Psoas muscle (tissue), 8 donors: ENCODE data around the gene SOD1. TPM values are rescaled to one million over a fixed set of nuclear protein-coding genes. Genes with fewer than 3 reads are reported as not detected.

ENCODE experiments used
- ATAC-seq, 4 donors: fragments of 200-7000 bp; cut with Tn5 transposase; one replicate each; pipeline ENCODE4 v1.9.1; 2020; ENCODE audit warnings: moderate library complexity in 3 of 4, mild to moderate bottlenecking in 2 of 4
- DNase-seq, 2 donors: peaks; one replicate each; pipeline ENCODE4 v3.0.0-alpha.2; 2020
- H3K27ac ChIP-seq: fragments of 200-600 bp; one replicate; pipeline ENCODE4 v1.8.0; 2022
- H3K27me3 ChIP-seq, 3 donors: fragments of 200-600 bp in 1 of 3; one replicate each; pipeline versions ENCODE4 v1.6.1 to v1.8.0; 2013 to 2022; ENCODE audit warnings: low read length in 2 of 3, mild to moderate bottlenecking in 2 of 3, moderate library complexity in 1 of 3; ENCODE audit not compliant: insufficient read depth in 3 of 3
- H3K36me3 ChIP-seq, 2 donors: fragments of 200-600 bp in 1 of 2; one replicate each; pipeline versions ENCODE4 v1.6.1 to v1.8.0; 2013 to 2022; ENCODE audit warnings: low read depth in 1 of 2, mild to moderate bottlenecking in 1 of 2, moderate library complexity in 1 of 2; ENCODE audit not compliant: insufficient read depth in 1 of 2
- H3K4me1 ChIP-seq: fragments of 200-600 bp; one replicate; pipeline ENCODE4 v1.8.0; 2022
- H3K4me3 ChIP-seq: fragments of 200-600 bp; one replicate; pipeline ENCODE4 v1.8.0; 2022; ENCODE audit warnings: mild to moderate bottlenecking
- H3K9me3 ChIP-seq: fragments of 200-600 bp; one replicate; pipeline ENCODE4 v1.8.0; 2022
- CTCF ChIP-seq: fragments of 200-600 bp; IDR thresholded peaks from one replicate; pipeline ENCODE4 v1.8.0; 2022; ENCODE audit warnings: antibody characterized with exemption
- WGBS, 3 donors: extraction: QIAGEN DNeasy Blood & Tissue Kit; methylation state at CpG; one replicate each; pipeline versions ENCODE4 v1.1.6 to v1.1.7; 2013; 5-methylcytosine and 5-hydroxymethylcytosine counted together
- intact Hi-C, 2 donors: fragments of 100-400 bp; cut with DNase I; formaldehyde crosslinking; loops; one replicate each; pipeline versions ENCODE4 v1.11.0 to v1.14.2; 2022
- long read RNA-seq, 2 donors: library from polyadenylated mRNA; unstranded; transcript quantifications; one replicate each; pipeline ENCODE4 v2.0.0, GENCODE V29; 2021
- polyA plus RNA-seq, 3 donors: library from polyadenylated mRNA; stranded (reverse); fragments of 200-250 nt; gene quantifications; one replicate each; pipeline ENCODE4 v1.2.3, GENCODE V29; 2013
- total RNA-seq, 4 donors: library from RNA; stranded (reverse); fragmentation: NEBNext Ultra II Directional in 2 of 4; extraction: Animal tissue kit (Norgen Biotek cat#: 25700) in 2 of 4; gene quantifications; one replicate each; pipeline versions ENCODE4 v1.2.1 to v1.2.4, GENCODE V29; 2021 to 2023
- donor health status: healthy with polysubstance abuse.
- donor health status: DM: no; HTN: no; CAD: no; lungs with moderate emphysema.
- donor health status: Bipolar disorder and iron deficiency.
- donor health status: healthy.
- donor health status: DM: yes; HTN: yes; CAD: no.
- donor health status: DM: no; HTN: no; CAD: no.
- donor health status: DM: no; HTN: no; CAD: no.
- donor health status: DM: yes; HTN: yes; CAD: no.

Gene SOD1
- total RNA-seq (100 to 1,000 TPM; 226 to 326 (median 285) TPM), polyA plus RNA-seq (100 to 1,000 TPM; 305 to 890 (median 337) TPM)
- long read RNA-seq, donor 1, transcript SOD1-201 (5 exons, 966 nt) = major isoform, 226 of 242 reads
- long read RNA-seq, donor 1, partial matches to known transcripts = 8 of 242 reads
- long read RNA-seq, donor 1, other reads (novel, unspliced or antisense) = 8 of 242 reads
- long read RNA-seq, donor 2, transcript SOD1-201 (5 exons, 966 nt) = major isoform, 362 of 378 reads
- long read RNA-seq, donor 2, partial matches to known transcripts = 0 of 378 reads
- long read RNA-seq, donor 2, other reads (novel, unspliced or antisense) = 16 of 378 reads

GRCh38 chr21:31659536-31660258, at the start of gene SOD1:
Gene SOD1 (plus strand): TSS chr21:31659693. CDS start chr21:31659770, 77 bp downstream.
- WGBS, 3 donors = 0 to 1% (median 0%) methylated on average over 52 to 87 of the region's 87 CpGs
- peak within 1 kb of the TSS; percentile 86 for H3K27ac ChIP-seq
- intact Hi-C loops = loop anchor here in 1 of 2 donors (2.0 kb wide), 1 partner anchor 71 kb away; no protein-coding TSS in a partner anchor
- peak; percentile 98 to 99 (median 98) for ATAC-seq
- H3K9me3 ChIP-seq = no peaks in the 10 kb centered on the region
- TF ChIP-seq CTCF = peak; percentile 8
- H3K27me3 ChIP-seq = no peaks in the 10 kb centered on the region
- DNase-seq = peak; percentile 96 to 97
- peak within 1 kb of the TSS; percentile 87 for H3K4me3 ChIP-seq
- H3K4me1 ChIP-seq = peaks cover 24% of the 10 kb centered on the region
- peaks cover 4 to 28% of the 10 kb centered on the region in 2 donors for H3K36me3 ChIP-seq

GRCh38 chr21:31611445-31611844, 48.0 kb upstream of the SOD1 start:
- TF ChIP-seq CTCF = no peak
- WGBS, 3 donors = 85 to 90% (median 87%) methylated on average over 7 of the region's 7 CpGs
- Histone ChIP-seq H3K27ac (no peak overlapping the region), H3K27me3 (peaks cover 0 to 4% (median 0%) of the 10 kb centered on the region in 3 donors), H3K4me1 (no peaks in the 10 kb centered on the region), H3K9me3 (no peaks in the 10 kb centered on the region), H3K4me3 (no peak overlapping the region), H3K36me3 (no peaks in the 10 kb centered on the region)
- DNase-seq (no peak), ATAC-seq (no peak)
- intact Hi-C loops = no loop called here

DNA sequence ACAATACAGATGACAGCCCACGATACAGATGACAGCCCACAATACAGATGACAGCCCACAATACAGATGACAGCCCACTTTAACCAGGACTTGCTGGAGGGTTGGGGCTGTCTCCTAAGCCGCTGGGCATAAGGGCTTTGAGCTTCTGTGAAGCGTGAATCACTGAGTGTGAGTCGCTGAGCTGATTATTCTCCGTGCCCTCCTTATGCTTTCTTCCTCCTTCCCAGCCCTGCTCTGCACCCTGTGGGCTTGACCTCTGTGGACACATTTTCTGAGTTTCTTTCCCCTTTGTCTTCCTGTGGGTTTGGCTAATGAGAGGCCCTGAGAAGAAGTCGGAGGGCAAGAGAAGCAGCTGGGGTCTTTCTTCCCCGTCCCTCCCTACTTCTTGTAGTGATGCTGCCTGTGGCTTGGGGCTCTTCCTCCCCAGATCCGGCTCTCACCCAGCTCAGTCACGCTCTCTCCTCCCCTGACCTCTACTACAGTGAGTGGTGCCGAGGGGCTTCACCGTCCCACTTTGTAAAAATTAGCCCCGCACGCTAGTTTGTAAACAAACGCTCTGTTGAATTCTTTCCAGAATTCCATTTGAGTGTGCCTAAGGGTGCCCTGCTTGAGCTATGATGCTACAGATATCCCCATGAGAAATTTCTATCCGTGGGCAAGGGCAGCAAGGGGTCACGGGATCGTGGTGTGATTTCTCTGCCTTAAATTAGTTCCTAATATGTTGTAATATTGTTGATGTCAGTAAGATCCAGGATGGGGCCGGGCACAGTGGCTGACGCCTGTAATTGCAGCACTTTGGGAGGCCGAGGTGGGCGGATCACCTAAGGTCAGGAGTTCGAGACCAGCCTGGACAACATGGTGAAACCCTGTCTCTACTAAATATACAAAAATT, 46.4 kb upstream of the SOD1 start:
- intact Hi-C loops = no loop called here
- H3K27ac ChIP-seq = no peak overlapping the region
- no peaks in the 10 kb centered on the region for H3K36me3 ChIP-seq
- peaks cover 0 to 4% (median 0%) of the 10 kb centered on the region in 3 donors for H3K27me3 ChIP-seq
- no peak for TF ChIP-seq CTCF
- 41 to 48% (median 44%) methylated on average over 22 of the region's 22 CpGs for WGBS, 3 donors
- H3K4me3 ChIP-seq = no peak overlapping the region
- ATAC-seq = no peak
- no peak for DNase-seq
- no peaks in the 10 kb centered on the region for H3K9me3 ChIP-seq
- no peaks in the 10 kb centered on the region for H3K4me1 ChIP-seq

GRCh38 chr21:31614705-31615104, 44.8 kb upstream of the SOD1 start:
- H3K27ac ChIP-seq = no peak overlapping the region
- H3K36me3 ChIP-seq = no peaks in the 10 kb centered on the region
- no peaks in the 10 kb centered on the region for H3K9me3 ChIP-seq
- ATAC-seq (no peak), DNase-seq (no peak)
- TF ChIP-seq CTCF = no peak
- 39 to 46% (median 43%) methylated on average over 1 of the region's 1 CpG for WGBS, 3 donors
- H3K27me3 ChIP-seq = peaks cover 0 to 4% (median 0%) of the 10 kb centered on the region in 3 donors
- intact Hi-C loops = no loop called here
- H3K4me1 ChIP-seq = no peaks in the 10 kb centered on the region
- H3K4me3 ChIP-seq = no peak overlapping the region
